ENCODE measurements around the gene ATP6V1G2.
"Not testable (repeated sequence)": the region's sequence is repeated elsewhere in the genome, so short reads cannot be mapped to it uniquely, and the experiment has no call there.

Gene ATP6V1G2

DNA sequence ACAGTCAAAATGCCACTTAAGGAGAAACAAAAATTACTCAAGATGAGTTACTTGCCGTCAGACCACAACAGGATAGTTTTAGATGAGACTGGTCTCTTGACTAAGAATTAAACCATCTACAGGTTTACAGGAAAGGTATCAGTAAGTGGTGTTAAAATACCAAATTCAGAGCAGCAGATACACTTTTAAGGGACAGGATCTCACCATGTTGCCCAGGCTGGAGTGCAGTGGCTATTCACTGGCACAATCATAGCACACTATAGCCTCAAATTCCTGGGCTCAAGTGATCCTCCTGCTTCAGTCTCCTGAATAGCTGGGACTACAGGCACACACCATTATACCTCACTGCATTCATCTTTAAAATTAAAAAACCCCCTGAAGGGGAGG, 13.0 kb downstream of the ATP6V1G2 start:
- Histone ChIP-seq H3K27ac (no peak overlapping the region), H3K4me3 (no peak overlapping the region)

DNA sequence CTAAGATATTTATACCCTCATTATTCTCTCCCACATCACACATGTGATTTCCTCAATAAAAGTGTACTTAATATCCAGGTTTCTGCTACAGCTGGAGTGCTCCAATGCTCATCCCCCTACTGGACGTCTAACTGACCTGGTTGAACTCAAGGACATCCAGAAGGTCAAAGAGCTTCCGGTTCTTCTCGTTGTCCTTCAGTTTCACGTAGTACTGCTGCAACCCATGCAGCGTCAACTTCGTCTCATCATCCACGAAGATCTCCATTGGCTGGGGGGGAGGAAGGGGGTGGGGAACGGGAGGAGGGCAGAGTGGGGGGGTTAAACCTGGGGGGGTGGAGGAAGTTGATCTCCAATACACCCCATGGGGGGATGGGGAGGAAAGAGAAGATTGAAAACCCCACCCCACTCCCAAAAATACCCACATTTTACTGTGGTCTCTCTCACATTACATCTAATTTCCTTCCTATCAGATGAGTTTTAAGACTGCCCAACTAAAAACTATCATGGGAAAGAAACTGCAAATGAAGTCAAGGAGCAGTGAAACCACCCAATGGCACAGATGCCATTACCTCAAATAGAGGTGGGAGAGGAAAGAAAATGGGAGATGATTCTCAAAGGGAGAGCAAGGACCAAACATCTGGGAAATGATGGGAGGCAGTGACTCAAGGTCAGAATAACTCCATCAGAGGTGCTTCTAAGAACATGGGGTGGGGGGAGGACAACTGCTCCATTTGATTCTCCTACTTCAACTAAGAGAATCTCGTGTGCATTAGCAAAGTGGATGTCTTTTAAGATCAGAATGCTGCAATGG, 13.6 kb downstream of the ATP6V1G2 start:
- H3K27ac ChIP-seq = no peak overlapping the region

DNA sequence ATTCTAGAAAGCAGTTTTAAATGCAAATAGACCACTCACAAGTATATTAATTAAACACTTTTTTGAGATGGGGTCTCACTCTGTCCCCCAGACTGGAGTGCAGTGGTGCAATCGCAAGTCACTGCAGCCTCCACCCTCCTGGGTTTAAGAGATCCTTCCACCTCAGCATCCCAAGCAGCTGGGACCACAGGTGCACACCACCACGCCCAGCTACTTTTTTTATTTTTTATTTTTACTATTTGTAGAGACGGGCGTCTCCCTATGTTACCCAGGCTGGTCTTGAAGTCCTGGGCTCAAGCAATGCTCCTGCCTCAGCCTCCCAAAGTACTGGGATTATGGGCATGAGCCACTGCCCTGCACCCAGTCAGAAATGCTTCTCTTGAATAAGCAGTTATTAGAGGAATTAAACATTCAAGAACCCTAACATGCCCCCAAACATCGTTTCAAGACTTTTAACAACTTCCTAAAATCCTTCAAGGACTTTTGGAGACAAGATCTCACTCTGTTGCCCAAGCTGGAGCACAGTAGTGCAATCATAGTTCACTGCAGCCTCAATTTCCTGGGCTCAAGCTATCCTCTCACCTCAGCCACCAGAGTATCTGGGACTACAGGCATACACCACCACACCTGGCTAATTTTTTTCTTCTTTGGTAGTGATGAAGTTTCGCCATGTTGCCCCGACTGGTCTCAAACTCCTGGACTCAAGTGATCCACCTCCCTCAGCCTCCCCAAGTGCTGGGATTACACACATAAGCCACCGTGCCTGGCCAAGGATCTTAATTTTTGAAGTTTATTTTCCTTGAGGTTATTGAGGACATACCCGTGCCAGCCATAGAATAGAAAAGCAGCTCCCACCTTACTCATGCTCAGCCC, 14.4 kb downstream of the ATP6V1G2 start:
- H3K4me3 ChIP-seq = no peak overlapping the region
- H3K27ac ChIP-seq = no peak overlapping the region

More for the DNA sequence above, 13.6 kb downstream of the ATP6V1G2 start:
- no peak overlapping the region for H3K4me3 ChIP-seq

DNA sequence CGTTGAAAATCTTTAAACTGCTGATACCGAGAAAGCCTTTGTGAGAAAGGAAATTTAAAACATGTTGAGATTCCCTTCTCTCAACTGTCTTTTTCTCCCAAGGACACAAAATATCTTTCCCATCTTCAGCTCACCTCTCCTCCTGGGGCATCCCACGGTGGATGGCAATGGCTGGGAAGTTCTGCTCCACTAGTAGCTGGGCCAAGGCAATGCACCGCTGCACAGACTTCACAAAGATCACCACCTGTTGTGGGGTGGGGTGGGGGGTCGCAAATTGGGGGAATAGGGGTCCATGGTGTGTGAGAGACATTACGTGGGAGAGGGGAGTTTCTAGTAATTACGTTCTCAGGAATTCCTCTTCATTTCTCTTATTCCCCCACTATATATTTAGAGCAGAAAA, 15.2 kb downstream of the ATP6V1G2 start:
- H3K4me3 ChIP-seq = no peak overlapping the region
- H3K27ac ChIP-seq = no peak overlapping the region

DNA sequence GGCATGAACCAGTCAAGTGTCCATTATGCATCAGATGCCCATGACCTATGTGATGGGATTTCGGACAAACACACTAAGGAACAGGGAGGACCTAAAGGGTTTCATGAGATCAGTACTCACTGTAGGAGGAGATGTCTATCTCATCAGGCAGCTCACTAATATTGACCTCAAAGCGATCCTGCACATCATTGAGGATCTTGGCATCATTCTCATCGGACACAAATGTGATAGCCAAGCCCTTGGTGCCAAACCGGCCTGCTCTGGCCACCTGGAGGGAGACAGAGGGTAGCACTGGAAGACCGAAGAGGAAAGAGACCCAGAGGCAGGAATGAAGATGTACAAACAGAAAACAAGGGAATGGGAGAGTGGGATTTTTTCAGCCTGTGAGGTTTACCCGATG, 15.7 kb downstream of the ATP6V1G2 start:
- Histone ChIP-seq H3K27ac (no peak overlapping the region), H3K4me3 (no peak overlapping the region)

DNA sequence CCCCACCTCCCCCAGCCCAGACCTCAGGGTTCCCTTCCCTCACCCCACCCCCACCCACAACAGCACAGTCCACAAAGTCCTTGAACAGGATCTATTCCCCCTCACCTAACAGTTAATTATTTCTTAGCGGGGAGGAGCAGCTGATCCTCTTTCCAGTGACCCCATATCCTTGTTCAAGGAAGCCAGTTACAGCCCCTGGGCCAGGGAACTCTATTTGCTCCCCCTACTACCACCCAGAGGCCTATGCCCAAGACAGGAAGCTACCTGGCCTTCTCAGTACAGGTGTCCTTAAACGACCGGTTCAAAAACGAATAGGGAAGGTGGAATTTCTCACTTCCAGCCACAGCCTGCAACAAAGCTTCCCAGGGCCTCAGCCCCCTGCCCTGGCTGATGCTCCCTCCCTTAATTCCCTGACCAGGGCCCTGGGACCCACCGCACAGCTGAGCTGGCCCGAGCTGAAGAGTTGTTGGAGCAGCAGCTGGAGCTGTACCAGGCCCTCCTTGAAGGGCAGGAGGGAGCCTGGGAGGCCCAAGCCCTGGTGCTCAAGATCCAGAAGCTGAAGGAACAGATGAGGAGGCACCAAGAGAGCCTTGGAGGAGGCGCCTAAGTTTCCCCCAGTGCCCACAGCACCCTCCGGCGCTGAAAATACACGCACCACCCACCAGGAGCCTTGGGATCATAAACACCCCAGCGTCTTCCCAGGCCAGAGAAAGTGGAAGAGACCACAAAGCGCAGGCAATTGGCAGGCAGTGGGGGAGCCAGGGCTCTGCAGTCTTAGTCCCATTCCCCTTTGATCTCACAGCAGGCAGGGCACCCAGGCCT, 16.9 kb downstream of the ATP6V1G2 start:
- H3K4me3 ChIP-seq = no peak overlapping the region
- H3K27ac ChIP-seq = no peak overlapping the region

DNA sequence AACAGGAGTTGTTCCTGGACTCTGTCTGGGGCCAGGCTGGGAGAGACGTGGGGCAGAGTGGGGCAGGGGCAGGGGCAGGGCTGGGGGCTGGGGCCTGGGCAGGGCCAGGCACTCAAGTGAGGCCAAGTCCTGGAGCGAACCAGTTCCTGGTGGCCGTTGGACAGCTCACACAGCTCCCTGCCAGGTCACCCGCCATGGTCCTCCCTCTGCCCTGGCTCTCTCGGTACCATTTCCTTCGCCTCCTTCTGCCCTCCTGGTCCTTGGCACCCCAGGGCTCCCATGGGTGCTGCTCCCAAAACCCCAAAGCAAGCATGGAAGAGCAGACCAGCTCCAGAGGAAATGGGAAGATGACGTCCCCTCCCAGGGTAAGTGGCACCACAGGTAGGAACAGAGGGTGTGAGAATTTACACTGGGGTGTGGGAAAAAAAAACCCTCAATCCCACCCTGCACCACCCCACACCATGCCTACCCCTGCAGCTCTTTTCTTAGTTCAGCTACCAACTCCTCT, 17.5 kb downstream of the ATP6V1G2 start, which contains the start of gene MCCD1:
Gene MCCD1, plus strand, starts transcription at position 142 of the 508 bp plus-strand sequence. Its CDS starts 53 bp downstream, at position 195.
- Histone ChIP-seq H3K27ac (no peak within 1 kb of the TSS), H3K4me3 (no peak within 1 kb of the TSS)

DNA sequence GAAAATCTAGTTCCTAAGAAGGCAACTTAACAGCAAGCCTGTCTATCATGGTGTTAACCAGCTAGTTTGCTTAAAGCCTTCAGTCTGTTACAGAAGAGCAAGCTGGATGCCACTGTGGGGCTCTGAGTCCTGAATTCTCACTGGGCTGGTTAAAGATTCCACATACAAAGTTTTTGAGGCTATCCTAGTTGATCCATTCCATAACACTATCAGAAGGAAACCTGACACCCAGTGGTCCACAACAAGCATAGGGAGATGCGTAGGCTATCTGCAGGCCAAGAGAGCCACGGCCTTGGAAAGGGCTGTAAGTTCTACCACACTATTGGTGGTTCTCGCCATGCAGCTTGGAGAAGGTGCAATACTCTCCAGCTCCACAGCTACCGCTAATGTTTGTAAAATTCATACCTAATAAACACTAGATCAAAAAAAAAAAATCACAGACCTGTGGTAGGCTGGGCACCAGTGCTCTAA, 18.1 kb downstream of the ATP6V1G2 start:
- H3K27ac ChIP-seq = no peak overlapping the region
- H3K4me3 ChIP-seq = no peak overlapping the region

DNA sequence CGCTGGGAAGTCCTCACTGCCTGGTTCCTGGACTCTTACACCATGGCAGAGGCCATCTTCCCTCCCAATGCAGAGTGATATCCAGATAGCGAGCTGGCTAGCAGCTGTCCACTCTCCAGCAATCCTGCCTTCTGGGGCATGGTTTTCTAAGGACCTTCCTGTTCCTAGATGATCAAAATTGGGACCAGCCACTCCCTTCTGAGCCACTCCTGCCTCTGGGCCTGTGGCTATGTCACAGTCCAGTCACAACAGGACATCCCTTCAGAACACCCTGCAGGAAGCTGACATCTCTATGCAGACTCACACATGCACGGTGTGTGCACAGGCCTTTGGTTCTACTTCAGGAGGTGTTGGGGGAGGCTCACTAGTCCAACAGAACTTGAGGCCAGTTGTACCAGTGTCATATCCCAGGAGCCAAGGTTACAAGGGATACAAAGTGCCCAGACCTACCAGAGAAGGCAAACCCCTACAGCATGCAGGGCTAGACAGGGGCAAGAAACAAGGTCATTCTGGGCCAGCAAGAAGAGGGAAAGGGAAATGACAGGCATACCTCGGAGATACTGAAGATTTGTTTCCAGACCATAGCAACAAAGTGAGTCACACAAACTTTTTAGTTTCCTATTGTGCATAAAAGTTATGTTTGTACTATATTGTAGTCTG, 20.3 kb downstream of the ATP6V1G2 start:
- peak overlapping the region in 1 of 21 experiments; percentile 48 for H3K27ac ChIP-seq
- no peak overlapping the region for H3K4me3 ChIP-seq

DNA sequence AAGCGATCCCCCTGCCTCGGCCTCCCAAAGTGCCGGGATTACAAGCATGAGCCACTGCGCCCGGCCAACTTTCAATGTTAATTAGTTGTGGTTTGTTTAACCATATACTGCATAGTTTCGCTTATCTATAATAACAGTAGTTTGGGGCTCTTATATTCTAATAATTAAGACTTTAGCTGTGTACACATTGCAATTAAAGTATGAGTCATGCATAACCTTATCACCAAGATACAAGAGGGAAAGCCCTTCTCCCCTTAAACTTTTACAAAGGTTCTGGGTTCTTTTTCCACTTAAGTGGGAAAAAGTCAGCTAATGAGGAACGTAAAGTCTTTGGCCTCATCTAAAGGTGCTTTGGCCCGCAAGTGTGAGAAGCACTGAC, 20.9 kb downstream of the ATP6V1G2 start:
- no peak overlapping the region for H3K27ac ChIP-seq
- H3K4me3 ChIP-seq = no peak overlapping the region

DNA sequence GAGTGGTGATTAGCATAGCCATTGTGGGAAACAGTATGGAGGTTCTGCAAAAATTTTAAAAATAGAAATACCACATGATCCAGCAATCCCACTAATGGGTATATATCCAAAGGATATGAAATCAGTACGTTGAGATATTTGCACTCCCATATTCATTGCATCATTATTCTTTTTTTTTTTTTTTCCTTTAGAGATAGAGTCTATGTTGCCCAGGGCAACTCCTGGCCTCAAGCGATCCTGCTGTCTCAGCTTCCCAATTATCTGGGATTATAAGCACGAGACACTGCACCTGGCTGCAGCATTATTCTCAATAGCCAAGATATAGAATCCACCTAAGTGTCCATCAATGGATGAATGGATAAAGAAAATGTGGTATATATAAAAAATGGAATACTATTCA, 24.6 kb downstream of the ATP6V1G2 start:
- Histone ChIP-seq H3K27ac (no peak overlapping the region), H3K4me3 (no peak overlapping the region)

DNA sequence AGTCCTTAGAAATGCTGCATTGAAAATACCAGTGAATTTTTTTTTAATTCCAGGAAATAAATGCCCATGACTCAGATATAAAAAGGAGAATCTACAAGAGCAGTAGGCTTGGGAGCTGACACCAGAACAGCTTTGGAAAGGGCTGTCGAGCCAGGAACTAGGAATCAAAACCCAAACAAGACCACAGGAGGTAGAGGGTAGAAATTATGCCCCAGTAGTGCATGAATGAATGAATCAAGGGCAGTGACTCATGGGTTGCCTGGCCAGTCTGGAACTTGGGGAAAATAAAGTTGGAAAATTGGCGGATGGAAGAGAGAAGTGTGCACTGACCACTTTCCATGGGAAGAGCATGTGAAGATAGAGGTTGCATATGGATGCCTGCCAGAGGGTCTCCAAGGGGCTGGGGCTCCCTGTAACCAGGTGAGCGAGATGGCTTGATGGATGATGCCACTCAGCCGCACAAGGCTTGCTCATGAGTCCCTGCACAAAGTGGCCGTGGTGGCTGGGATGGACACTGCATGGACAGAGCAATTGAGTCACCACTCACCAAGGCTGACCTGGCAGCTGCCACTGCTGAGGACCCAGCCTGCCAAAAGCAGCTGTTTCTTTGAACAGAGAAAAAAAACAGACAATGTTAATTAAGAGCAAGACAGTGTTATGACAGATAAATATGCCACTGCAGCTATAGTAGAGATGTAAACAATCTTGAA, 32.8 kb downstream of the ATP6V1G2 start:
- Histone ChIP-seq H3K4me3 (no peak overlapping the region), H3K27ac (no peak overlapping the region)

DNA sequence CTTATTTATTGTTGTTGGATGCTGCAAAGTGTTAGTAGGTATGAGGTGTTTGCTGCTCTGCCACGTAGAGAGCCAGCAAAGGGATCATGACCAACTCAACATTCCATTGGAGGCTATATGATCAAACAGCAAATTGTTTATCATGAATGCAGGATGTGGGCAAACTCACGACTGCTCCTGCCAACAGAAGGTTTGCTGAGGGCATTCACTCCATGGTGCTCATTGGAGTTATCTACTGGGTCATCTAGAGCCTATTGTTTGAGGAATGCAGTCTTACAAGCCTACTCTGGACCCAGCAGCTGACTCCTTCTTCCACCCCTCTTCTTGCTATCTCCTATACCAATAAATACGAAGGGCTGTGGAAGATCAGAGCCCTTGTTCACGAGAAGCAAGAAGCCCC, 36.4 kb downstream of the ATP6V1G2 start:
- H3K27ac ChIP-seq = no peak overlapping the region
- no peak overlapping the region for H3K4me3 ChIP-seq

DNA sequence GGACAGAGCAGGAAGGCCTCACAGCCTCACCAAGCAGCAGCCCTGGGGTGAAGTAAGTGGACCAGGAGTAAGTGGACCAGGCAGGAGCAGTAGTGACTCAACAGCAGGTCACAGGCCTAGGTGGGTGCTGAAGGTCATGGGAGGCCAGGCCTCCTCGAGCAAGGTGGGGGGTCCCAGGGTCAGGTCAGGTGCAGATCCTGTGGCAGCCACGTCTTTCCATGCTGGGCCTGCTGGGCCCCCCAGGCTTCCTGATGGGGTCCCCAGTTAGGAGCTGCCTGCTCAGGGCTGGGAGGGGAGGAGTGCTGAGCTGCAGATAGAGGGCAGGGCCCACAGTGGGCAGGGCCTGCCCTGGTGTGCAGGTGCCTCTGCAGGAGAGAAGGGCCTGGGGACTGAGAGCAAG, 37.4 kb downstream of the ATP6V1G2 start:
- not testable (repeated sequence) for H3K27ac ChIP-seq, H3K4me3 ChIP-seq

DNA sequence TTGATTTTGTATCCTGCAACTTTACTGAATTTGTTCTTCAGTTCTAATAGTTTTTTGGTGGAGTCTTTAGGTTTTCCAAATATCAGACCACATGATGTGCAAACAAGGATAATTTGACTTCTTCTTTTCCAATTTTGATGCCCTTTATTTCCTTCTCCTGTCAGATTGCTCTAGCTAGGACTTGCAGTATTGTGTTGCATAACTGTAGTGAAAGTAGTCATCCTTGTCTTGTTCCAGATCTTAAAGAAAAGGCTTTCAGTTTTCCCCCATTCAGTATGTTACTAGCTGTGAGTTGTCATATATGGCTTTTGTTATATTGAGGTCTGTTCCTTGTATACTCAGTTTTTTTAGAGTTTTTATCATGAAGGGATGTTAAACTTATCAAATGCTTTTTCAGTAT, 43.8 kb downstream of the ATP6V1G2 start:
- Histone ChIP-seq H3K27ac (no peak overlapping the region), H3K4me3 (no peak overlapping the region)

DNA sequence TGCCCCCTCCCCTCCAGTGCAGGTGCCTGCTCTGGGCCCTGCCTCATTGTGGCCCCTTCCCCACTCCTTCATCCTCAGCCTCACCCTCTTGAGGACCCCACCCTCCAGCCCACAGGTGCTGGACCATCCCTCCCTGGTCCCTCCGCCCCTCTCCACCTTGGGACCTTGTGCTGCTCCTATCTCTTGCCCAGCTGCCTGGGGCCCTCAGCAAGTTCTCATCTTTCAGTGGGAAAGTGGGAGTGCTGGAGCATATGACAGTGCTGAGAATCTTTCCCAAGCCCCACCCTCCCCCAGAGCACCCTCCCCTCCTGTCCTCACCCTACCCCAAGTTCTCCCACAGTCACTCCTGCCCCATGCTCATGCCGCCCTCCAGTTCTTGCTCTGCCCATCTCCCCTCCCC, 46.8 kb downstream of the ATP6V1G2 start:
- not testable (repeated sequence) for H3K4me3 ChIP-seq

DNA sequence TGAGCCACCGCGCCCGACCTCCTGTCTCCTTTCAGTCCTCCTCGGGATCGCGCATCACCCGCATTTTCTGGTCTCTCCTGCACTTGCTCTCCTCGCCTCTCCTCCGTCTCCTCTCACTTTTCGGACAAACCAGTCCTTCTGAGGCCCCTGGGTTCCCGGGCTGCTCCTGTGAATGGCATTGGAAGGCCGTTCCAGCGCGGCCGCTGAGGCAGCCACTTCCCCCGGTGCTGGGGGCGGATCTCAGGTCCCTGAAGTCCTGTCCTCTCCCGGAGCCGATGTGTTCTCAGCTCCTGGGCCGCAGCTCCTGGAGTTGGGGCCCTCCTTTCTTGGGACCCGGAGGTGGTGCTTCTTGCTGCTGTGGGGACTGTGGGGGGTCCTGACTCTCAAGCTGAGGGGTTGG, 47.7 kb downstream of the ATP6V1G2 start:
- H3K4me3 ChIP-seq = peak overlapping the region in 4 of 7 experiments; percentile 40 to 55 (median 46)
- H3K27ac ChIP-seq = no peak overlapping the region

More for the DNA sequence above, 46.8 kb downstream of the ATP6V1G2 start:
- not testable (repeated sequence) for H3K27ac ChIP-seq
